Renal pelvis (tissue), 4 donors: ENCODE results near the gene TUBGCP2. TPM values are rescaled to one million over a fixed set of nuclear protein-coding genes. Genes with fewer than 3 reads are reported as not detected.
"Not testable (repeated sequence)": the region's sequence is repeated elsewhere in the genome, so short reads cannot be mapped to it uniquely, and the experiment has no call there.

Experiments used
- DNase-seq: peaks from one replicate; pipeline ENCODE4 v3.0.0-alpha.2; 2013
- polyA plus RNA-seq, 3 donors: library from polyadenylated mRNA; unstranded; fragments of 120-200 nt; gene quantifications; one replicate each; pipeline ENCODE4 v1.2.1, GENCODE V29; 2013; ENCODE audit not compliant: insufficient read length in 3 of 3

TUBGCP2 gene
- polyA plus RNA-seq, 3 donors, result 59.0 to 75.5 (median 74.7) TPM

DNA sequence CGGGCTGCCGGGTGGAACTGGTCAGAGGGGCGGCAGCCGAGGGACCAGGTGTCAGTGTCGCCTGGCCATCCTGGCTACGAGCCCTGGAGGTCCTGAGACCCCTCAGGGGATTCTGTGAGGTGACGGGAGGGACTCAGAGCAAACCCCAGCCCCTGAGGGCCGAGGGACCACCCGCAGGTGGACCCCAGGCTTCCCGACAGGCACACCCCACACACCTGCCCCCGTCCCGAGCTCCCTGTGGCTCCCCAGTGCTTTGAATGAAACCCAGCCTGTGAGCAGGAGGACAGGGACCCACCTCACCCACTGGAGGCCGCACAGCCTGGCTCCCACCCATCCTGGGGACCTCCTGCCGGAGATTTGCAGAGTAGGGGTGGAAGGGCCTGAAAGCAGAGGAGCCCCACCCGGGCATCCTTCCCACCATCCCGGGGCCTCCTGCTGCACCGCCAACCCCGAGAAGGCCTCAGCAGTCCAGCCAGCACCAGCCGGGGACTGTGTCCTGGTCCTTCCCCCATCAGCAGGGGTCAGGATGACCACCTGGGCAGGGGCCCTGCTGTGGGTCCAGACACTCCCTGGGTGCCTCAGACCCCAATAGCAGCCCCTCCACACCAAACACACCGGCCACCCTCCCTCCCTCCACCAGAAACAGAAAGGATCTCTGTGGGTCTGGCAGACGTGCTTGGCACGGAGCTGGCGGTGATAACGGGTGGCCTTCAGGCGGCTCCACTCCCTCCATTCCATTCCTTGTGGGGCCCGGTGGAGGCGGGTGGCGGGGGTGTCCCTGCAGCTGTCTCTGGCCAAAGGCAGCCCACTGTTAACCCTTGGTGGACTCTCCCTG is 57.1 kb downstream of the TUBGCP2 start:
- no peak for DNase-seq

DNA sequence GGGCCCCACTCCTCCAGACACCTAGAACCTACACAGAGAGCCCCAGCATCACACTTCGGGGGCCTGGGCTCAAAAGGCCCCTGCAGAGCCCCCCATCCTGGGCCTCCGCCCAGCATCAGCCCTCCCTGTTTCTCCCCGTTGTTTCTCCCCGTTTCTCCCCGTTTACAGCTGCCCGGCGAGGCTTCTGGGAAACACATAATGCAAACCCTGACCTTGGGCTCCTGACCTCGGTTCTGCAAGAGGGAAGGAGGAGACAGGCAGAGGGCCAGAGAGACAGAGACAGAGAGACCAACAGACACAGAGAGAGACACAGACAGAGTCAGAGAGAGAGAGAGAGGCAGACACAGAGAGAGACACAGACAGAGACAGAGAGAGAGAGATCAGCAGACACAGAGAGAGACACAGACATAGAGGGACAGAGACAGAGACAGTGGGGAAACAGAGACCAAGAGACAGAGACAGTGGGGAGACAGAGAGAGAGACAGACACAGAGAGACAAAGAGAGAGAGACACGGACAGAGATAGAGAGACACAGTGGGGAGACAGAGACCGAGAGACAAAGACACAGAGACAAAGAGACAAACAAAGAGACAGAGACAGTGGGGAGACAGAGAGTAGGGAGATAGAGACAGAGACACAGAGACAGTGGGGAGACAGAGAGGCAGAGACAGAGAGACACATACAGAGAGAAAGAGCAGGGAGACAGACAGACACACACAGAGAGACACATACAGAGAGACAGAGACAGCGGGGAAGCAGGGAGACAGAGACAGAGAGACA is 58.5 kb downstream of the TUBGCP2 start:
- no peak for DNase-seq

DNA sequence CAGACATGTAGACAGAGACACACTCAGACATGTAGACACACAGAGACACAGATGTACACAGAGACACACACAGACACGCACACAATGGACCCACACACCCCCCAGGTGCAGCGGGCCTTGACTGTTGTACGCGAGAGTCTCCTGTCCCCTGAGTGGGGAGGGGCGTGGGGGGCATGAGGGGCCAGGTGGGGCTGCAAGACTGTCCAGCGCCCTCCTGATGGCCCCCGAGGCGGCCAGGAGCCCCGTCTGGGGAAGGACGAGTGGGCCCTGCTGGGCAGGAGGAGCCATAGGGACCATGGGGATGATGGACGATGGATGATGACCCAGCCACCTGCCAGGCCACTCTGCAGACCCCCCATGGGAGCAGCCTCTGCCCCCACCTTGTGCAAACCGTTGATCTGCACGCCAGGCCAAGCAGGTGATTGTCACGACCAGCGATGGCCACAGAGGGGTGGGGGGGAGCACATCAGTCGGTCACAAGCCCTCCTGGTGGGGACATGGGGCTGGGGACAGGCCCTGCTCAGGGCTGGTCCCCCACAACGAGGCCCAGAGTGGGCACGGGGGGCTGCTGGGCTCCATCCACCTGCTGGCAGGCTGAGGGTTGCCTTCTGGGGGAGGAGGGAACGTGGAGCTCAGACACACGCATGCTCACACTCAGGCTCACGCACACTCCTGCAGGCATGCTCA is 59.4 kb downstream of the TUBGCP2 start:
- DNase-seq, result no peak

DNA sequence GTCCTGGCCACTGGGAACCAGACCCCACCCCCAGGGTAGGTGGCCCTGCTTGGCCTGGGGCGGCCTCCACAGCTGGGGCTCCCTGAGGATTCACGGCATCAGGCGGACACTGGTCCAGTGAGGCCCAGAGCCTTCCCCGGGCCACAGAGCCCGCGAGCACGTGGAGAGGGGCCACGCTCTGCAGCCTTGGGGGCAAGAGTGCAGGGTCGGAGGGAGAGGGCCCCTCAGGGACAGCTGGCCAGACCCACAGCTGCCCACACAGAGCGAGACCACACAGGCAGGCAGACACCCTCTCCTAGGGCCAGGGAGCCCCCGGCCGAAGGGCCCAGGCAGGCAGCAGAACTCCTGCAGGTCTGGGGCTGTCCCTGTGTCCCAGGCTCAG is 60.3 kb downstream of the TUBGCP2 start:
- no peak for DNase-seq

DNA sequence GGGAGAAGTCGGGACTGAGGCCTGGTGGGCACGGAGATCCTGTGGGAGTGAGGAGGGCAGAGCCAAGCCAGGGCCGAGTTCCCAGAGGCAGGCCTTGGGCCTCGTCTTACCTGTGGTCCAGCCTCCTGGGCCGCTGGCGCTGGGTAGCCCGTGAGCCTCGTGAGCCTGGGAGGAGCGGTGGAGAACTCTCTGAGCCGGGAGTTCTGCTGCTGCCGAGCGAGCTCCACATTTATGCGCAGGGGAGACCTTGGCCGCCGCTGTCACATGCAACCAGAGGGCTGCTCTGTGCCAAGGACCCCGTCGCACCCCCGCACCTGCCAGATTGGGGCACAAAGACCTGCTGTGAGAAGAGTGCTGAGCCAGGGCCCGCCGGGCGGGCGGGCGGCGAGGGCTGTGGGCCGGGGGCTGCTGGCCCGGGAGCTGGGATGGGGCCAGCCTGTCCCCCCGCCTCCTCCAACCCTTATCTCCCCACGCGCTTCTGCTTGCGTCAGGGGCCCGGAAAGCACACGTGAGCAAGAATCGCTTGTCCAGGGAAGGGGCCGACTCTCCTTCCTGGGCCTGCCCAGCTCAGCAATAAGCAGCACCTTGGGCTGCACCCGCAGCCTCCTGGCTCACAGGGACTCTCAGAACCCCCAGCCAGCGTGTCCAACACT is 60.9 kb downstream of the TUBGCP2 start:
- no peak for DNase-seq

DNA sequence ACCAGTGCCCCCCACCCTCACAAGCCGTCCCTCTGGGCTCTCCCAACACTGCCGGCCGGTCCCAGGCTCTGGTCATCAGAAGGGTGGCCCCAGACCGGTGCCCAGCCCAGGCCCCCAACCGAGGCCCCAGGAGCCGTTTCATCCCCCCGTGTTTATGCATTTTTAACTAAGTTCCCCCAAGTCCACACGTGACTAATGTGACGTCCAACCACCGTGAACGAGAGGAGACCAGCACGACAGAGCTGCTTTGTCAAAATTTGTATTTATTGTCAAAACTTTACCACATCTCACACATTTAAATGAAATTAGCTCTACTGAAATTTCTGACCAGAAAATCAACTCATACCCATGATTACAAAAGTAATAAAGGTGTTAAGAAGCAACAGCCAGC is 62.4 kb downstream of the TUBGCP2 start:
- DNase-seq, result no peak

DNA sequence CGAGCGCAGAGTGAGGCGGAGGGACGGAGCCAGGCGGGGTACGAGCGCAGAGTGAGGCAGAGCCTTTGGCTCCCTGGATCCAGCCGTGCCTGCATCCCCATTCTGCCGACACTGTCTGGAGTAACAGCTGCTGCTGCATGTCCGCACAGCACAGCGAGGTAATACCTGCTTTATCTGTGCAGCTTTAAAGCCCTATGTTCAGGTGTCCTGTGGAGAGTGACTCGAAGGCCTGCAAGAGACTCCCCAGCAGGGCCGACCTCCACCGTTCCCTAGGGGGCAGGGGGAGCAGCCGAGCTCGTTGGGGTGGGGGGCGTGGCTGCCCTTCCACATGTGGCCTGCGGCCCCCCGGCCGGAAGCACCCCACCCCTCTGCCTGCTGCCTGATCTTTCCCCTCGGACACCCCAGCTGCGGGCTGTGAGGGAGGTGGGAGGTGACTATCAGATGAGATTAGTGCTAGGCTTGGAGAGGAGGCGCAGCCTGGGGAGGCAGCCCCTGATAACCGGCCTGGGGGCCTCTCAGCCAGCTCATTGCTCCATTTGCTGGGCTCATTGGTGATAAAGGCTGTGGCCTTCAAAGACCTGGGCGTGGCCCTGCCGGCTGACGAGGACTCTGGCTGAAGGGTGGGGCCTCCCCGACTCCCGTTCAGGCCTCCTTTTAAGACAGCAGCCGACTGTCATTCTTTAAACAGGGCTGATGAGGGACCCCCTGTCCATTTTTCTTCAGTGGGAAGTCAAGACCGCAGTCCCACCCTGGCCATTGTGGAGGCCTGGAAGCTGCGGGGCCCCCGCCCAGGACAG is 63.0 kb downstream of the TUBGCP2 start:
- DNase-seq, result no peak

DNA sequence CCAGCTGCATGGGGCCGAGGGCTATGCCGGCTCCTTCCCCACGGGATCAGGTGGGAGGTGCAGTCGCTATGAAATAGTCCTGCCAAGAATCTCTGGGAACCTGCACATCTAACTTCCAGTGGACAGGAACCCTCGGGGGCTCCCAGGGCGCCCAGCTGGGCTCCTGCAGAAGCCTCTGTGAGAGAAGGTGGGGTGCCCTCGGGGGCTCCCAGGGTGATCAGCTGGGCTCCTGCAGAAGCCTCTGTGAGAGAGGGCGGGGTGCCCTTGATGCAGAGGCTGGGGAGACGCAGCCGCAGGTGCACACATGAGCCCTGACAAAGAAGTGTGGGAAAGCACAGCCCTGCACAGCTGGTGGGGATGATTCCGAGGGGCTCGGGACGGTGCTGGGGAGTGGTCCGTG is 65.1 kb downstream of the TUBGCP2 start:
- DNase-seq, result no peak

DNA sequence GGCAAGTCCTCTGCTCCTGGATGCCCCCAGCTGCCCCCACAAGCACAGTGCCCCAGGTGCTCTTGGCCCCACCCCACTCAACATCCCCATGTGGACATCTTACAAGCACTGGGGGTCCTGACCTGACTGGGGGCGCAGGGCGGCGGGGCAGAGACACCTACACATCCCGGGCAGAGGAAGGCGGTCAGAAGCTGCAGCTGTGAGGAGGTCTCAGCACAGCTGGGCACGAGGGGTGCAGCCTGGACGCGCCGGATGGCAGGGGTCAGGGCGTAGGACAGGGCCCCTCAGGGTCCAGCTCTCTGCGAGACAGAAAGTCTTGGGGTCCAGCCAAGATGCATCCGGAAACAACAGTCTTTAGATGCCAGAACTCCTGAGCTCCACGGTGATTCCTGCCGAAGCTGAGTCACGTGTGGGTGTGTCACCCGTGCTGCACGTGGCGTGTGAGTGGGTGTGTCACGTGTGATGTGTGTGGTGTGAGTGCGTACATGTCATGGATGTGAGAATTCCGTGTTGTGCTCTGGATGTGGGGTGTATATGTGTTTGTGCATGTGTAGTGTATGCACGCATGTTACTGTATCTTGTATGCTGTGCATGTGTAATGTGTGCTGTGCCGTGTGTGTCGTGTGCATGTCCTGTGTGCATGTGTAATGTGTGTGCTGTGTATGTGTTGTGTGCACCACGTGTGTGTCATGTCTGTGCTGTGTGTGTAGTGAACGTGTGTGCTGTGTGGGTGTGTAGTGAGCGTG is 65.9 kb downstream of the TUBGCP2 start:
- no peak for DNase-seq

DNA sequence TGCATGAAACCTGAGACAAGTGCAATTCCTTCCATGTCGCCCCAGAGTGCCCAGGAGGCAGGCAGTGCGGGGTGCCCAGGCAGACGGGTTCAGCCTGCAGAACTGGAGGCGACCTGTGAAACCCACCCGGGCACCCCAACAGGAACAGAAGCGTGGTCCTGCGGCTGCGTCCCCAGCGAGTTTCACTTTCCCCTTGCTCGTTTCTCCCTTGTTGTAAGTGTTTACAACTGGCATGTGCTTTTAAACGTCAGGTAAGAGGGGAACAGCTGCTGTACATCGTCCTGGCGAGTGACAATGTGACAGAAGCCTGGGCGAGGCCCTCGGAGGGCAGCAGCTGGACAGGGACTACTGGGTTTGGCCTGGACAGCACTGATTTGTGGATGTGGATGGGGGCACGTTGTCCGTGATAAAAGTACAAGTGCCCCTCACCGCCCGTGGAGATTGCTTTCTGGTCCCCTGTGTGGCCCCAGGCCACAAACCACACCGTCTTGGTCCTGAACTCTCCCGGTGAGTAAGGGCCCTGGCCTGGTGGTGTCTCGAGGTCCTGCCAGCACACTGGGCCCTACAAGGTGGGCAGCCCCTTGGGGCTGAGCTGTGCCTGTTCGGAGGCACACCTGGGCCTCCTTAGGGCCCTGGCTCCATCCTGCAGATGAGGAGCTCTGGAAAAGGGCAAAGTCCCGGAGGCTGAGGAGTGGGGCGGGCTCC is 67.0 kb downstream of the TUBGCP2 start:
- DNase-seq, result no peak

DNA sequence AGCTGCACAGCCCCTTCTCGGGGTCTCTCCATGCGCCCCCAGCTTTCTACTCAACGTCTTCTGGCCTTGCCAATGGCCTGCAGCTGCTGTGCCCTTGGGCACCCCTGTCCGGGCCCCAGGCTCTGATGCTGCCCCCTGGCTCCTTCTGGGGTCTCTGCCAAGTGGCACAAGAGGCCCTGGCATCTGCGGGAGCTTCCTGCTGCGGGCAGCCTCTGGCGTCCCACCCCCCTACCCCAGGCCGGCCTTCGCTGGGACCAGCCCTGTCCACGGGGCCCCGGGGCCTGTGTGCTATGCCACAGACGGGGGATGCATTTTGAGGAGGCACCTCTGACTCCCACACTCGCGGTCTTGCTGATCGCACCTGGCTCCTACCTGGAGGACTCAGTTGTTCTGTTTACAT is 68.7 kb downstream of the TUBGCP2 start:
- no peak for DNase-seq

DNA sequence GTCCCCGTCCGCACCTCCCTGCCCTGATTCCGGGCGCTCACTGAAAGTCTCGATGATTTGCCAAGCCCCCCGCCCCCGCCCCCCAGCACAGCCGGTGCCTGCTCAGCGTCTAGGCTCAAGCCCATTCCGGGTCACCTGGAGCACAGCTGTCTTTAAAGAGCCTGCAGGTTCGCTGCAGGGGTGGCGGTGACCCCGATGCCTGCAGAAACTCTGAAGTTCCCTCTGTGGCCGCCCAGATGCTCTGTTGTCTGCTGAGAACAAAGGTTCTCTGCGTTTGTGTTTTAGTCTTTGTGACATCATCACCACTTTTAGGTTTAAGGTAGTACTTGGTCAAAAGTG is 70.2 kb downstream of the TUBGCP2 start:
- DNase-seq, result no peak

DNA sequence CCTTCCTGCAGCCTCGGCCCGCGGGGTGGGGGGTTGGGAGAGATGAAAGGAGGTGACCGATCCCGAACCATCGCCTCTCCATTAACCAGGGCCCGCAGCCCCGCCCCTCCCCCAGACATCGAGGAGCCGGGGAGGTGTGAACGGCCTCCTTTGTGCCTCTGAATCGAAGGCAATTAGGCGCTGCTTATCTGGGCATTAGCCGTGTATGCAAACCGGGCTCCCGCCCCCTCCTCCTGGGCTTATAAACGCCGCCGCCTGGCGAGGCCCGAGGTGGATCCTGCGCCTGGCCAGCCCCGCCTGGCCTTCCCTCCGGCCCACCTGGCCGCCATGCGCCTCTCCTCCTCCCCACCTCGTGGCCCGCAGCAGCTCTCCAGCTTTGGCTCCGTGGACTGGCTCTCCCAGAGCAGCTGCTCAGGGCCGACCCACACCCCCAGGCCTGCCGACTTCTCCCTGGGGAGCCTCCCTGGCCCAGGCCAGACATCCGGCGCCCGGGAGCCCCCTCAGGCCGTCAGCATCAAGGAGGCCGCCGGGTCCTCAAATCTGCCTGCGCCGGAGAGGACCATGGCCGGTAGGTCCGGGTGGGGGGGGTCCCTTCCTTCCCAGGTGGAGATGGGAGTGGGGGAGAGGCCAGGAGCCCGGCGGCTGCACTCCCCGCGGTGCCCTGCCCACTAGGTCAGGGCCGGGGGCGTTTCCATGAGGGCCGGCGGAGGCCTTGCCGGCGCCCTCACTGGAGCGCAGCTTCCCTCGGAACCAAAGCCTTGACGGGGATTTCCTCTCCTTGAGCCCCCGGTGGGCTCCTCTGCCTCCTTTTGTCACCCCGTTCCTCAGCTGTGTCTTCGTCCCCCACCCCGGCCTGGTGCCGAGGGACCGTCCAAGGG is 70.8 kb downstream of the TUBGCP2 start, which contains the start of gene VENTX:
TSS of gene VENTX (plus strand) at position 268 of the 878 bp plus-strand sequence. CDS start at position 328, 60 bp downstream.
- DNase-seq, result no peak

DNA sequence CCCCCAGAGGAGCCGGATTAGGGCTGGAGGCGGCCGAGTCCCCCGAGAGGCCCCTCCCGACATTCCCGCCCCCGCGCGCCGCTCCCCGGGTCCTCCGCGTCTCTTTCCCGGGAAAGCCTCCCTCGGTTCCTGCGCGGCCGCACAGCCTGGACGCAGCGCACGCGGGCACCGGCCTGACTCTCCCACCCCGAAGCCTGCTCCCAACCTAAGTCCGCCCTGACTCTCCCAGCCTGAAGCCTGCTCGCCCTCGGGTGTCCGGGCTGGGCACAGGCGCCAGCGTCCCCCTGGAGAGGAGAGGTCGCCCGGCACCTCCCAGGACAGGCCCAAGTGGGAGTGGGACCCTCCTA is 71.5 kb downstream of the TUBGCP2 start:
- no peak for DNase-seq

DNA sequence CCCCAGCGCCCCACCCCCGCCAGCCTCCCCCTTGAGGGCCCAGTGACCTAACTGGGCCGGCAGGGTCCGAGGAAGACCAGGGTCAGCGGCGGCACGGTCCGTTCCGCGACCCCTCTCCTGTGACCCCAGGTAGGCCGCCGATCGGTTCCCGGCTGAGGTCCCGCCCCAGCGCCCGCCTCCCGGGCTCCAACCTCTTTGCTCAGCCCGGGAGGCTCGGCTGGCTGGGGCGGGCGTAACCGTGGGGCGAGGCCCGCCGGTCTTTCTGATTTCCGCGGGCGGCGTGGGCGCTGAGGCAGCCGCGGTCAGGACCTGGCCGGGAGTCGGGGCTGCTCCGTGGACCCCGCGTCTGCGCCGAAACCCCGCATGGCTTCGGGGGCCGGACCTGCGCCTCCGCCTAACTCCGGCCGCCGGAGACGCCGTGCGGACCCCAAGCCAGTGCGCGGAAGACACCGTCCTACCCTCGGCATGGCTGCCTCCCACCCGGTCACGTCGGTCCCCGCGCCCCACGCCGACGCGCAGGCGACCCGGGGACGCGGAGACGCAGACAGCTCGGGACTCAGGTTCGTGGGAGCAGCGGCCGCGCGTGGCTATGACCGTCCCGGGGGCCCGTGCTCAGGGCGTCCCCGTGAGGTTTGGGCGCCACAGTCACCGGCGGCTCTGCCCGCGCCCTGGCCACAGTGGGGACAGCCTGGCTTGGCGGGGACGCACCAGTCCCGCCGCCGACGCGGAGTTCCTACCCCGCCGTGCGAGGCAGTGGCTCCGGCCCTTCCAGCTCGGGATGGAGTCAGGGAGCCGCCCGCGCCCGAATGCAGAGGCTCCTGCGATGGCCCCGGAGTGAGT is 72.1 kb downstream of the TUBGCP2 start:
- DNase-seq, result no peak

DNA sequence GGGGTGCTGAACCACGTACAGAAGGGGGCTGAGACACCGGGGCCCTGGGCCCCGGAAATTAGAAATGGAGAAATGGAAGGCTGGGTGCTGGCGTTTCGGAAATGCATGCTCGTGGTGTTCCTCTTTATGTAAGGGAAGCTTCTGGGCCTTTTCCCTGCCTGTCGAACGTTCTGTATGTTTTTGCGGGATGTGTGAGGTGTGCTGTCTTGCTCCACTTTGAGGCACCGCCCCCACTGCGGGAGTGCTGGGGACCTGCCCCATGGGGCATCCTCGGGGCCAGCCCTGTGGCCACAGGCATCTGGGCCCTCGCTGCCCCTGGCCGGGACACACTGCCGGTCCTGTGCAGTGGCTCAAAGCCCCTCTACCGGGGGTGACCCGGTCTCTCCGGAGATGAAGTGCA is 72.7 kb downstream of the TUBGCP2 start:
- no peak for DNase-seq

DNA sequence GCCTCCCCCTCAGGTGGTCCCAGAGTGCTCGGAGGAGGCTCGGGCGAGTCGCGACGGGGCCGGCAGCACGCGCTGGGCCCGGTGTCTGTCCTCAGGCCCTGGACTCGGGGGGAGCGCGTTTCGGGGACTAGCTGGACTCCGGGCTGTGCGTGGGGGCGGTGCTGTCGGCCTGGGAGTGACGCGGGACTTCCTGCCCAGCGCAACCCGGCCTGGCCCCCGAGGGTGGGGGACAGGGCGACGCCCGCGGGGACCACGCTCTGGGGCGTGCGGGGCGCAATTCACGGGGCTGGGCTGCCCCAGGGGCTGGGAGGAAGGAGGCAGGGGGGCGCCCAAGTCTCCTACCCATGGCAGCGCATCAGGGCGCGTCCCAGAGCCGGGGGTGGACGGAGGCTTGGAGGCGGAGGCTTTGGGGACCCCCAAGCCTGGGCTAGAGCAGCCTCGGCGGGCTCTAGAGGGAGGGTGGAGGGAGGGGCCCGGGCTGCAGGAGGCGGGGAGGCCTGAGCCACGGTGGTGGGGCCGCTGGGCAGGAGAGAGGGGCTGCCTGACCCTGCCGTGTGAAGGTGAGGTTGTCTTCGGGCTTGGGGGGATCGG is 73.3 kb downstream of the TUBGCP2 start:
- DNase-seq, result no peak

DNA sequence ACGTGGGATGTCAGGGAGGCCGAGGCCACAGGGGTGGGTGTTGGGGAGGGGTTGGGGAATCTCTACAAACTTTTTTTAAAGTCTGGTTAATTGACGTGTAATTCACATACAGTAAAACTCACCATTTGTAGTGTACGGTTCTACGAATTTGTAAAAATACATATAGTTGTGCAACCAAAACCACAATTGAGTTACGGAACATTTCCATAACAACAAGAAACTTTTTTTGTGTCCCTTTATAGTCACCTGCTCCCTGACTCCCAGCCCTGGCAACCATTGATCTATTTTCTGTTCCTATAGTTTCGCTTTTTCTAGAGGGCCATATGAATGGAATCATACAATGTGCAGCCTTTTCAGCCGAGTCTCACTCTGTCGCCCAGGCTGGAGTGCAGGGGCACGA is 73.9 kb downstream of the TUBGCP2 start:
- DNase-seq, result not testable (repeated sequence)
